Thoracic aorta (tissue), 2 donors: ENCODE results near the gene GGACT. TPM values are rescaled to one million over a fixed set of nuclear protein-coding genes. Genes with fewer than 3 reads are reported as not detected.

Experiments used
- ATAC-seq: fragments of 150-250 bp; one replicate; pipeline ENCODE4 v1.8.0; 2017; ENCODE audit warnings: low read depth; ENCODE audit not compliant: insufficient number of reproducible peaks, low FRiP score
- DNase-seq: peaks from one replicate; pipeline ENCODE4 v3.0.0-alpha.2; 2020; ENCODE audit warnings: low spot score
- H3K27ac ChIP-seq, 2 donors: fragments of 200-600 bp; sonication (generic); 1 replicate in 1 of 2; 2 replicates in 1 of 2; pipeline ENCODE4 v1.5.1; 2016; ENCODE audit warnings: mild to moderate bottlenecking in 2 of 2, moderate library complexity in 2 of 2
- H3K27me3 ChIP-seq: fragments of 200-600 bp; sonication (generic); replicated peaks from 2 replicates; pipeline ENCODE4 v1.6.0; 2016; ENCODE audit warnings: mild to moderate bottlenecking; ENCODE audit not compliant: insufficient read depth
- H3K36me3 ChIP-seq: fragments of 200-600 bp; sonication (generic); one replicate; pipeline ENCODE4 v1.5.1; 2016
- H3K4me1 ChIP-seq, 2 donors: fragments of 200-600 bp; sonication (generic); 1 replicate in 1 of 2; 2 replicates in 1 of 2; pipeline versions ENCODE4 v1.5.1 to v1.6.0; 2016; ENCODE audit warnings: low read depth in 2 of 2, mild to moderate bottlenecking in 1 of 2; ENCODE audit not compliant: control insufficient read depth in 1 of 2
- H3K4me3 ChIP-seq: fragments of 200-600 bp; sonication (generic); 2 replicates; pipeline ENCODE4 v1.5.1; 2016; ENCODE audit warnings: mild to moderate bottlenecking
- H3K9me3 ChIP-seq: fragments of 200-600 bp; sonication (generic); 2 replicates; pipeline ENCODE4 v1.5.1; 2016
- CTCF ChIP-seq: fragments of 200-600 bp; sonication (generic); IDR thresholded peaks from one replicate; pipeline ENCODE4 v1.5.1; 2019; ENCODE audit warnings: antibody characterized with exemption
- total RNA-seq, 2 donors: library from RNA; depleted of rRNA; stranded (reverse); fragments of >200 nt; gene quantifications; one replicate each; pipeline versions ENCODE4 v1.1.0 to v1.2.3, GENCODE V29; 2016

GGACT gene
- total RNA-seq, 2 donors from 2014 or later: 0.27 to 0.92 TPM

DNA sequence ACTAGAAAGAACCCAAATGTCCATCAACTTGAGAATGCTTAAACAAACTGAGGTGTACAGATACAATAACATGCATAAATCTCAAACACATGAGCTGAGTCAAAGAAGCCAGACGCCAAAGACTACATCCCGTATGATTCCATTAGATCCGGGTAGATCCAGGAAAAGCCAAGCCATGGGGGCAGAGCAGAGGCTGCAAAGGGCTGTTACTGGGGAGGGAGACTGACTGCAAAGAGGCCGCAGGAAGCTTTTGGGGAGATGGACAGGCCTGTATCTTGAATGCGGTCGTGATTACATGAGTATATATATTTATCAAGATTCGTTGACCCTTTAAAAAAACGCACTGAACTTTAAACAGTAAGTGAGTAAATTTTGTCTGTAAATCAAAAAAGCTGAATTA is 28.7 kb downstream of the GGACT start:
- no peak overlapping the region for H3K27ac ChIP-seq
- no peak for DNase-seq
- TF ChIP-seq CTCF: no peak

DNA sequence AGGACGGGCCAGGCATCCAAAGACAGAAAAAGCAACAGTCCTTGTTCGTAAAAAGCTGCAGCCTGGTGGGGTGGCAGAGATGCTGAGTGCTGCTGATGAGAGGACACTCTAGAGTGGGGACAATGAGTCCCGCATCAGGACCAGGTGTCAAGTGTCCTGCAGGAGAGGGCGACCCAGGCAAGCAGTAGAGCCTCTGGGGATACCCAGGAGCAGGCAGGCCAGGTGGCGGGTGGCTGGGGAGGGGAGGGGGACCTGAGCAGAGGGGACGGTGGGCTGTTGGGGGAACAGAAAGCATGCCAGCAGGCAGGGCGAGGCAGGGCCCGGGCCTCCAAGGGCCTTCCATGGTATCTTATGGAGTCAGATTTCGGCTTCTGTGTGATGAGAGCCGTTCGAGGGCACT is 35.8 kb downstream of the GGACT start:
- no peak for ATAC-seq
- TF ChIP-seq CTCF: no peak
- no peak for DNase-seq
- Histone ChIP-seq H3K27ac (no peak overlapping the region), H3K9me3 (no peaks in the 10 kb centered on the region), H3K4me1 (peaks cover 4 to 8% of the 10 kb centered on the region in 2 donors), H3K36me3 (no peaks in the 10 kb centered on the region), H3K4me3 (no peak overlapping the region), H3K27me3 (no peaks in the 10 kb centered on the region)

More for the DNA sequence above, 28.7 kb downstream of the GGACT start:
- Histone ChIP-seq H3K9me3 (no peaks in the 10 kb centered on the region), H3K36me3 (no peaks in the 10 kb centered on the region), H3K4me1 (no peaks in the 10 kb centered on the region), H3K4me3 (no peak overlapping the region), H3K27me3 (no peaks in the 10 kb centered on the region)
- no peak for ATAC-seq

- Histone ChIP-seq H3K36me3 (no peaks in the 10 kb centered on the region), H3K4me1 (peaks cover 4 to 11% of the 10 kb centered on the region in 2 donors), H3K27me3 (no peaks in the 10 kb centered on the region), H3K4me3 (no peak overlapping the region), H3K9me3 (no peaks in the 10 kb centered on the region), H3K27ac (no peak overlapping the region)
- DNase-seq (no peak), ATAC-seq (no peak)
- no peak for TF ChIP-seq CTCF
These were observed 39.3 kb downstream of the GGACT start for GRCh38 chr13:100549316-100549715.

GRCh38 chr13:100547791-100548201 is 40.8 kb downstream of the GGACT start:
- no peak for TF ChIP-seq CTCF
- ATAC-seq: no peak
- Histone ChIP-seq H3K27ac (peak overlapping the region in 1 of 2 donors; percentile 50), H3K9me3 (no peaks in the 10 kb centered on the region), H3K36me3 (no peaks in the 10 kb centered on the region), H3K4me3 (no peak overlapping the region), H3K4me1 (peaks cover 4 to 11% of the 10 kb centered on the region in 2 donors), H3K27me3 (no peaks in the 10 kb centered on the region)
- no peak for DNase-seq

- Histone ChIP-seq H3K9me3 (no peaks in the 10 kb centered on the region), H3K36me3 (no peaks in the 10 kb centered on the region), H3K27me3 (no peaks in the 10 kb centered on the region), H3K4me1 (peaks cover 4 to 11% of the 10 kb centered on the region in 2 donors), H3K27ac (no peak overlapping the region), H3K4me3 (no peak overlapping the region)
- ATAC-seq (no peak), DNase-seq (no peak)
- TF ChIP-seq CTCF: no peak
These were observed 41.7 kb downstream of the GGACT start for GRCh38 chr13:100546713-100547405.
